Keratinocyte (primary cell): ENCODE results near the gene GPX5. TPM values are rescaled to one million over a fixed set of nuclear protein-coding genes. Genes with fewer than 3 reads are reported as not detected.

Source experiments
- DNase-seq: peaks from one replicate; pipeline ENCODE4 v3.0.0-alpha.2; 2011; ENCODE audit warnings: low read depth, missing footprints, low spot score
- FAIRE-seq: peaks from 2 replicates; lab custom pipeline; 2011; peaks lifted over from hg19 to GRCh38; lab: Jason Lieb, UNC
- H2AFZ ChIP-seq: 2 replicates; pipeline ENCODE4 v1.6.0; 2012; ENCODE audit warnings: low read length, control low read depth, inconsistent platforms; ENCODE audit not compliant: control insufficient read depth
- H3K27ac ChIP-seq: 2 replicates; pipeline ENCODE4 v1.5.1; 2011; ENCODE audit warnings: low read length; ENCODE audit not compliant: control insufficient read depth, insufficient read depth
- H3K27me3 ChIP-seq: 3 replicates; pipeline ENCODE4 v1.6.0; 2011; ENCODE audit warnings: low read length; ENCODE audit not compliant: control insufficient read depth, insufficient read depth; ENCODE audit errors: extremely low read depth
- H3K36me3 ChIP-seq, 2 experiments: 2 replicates in 1 of 2; 3 replicates in 1 of 2; pipeline ENCODE4 v1.5.1; 2011; ENCODE audit warnings: low read length in 2 of 2, mild to moderate bottlenecking in 1 of 2; ENCODE audit not compliant: control insufficient read depth in 2 of 2, insufficient read depth in 2 of 2; ENCODE audit errors: extremely low read depth in 1 of 2
- H3K4me1 ChIP-seq: 3 replicates; pipeline ENCODE4 v1.5.1; 2011; ENCODE audit warnings: low read length; ENCODE audit not compliant: control insufficient read depth, insufficient read depth; ENCODE audit errors: extremely low read depth
- H3K4me2 ChIP-seq: 3 replicates; pipeline ENCODE4 v1.6.0; 2011; ENCODE audit warnings: low read depth, low read length; ENCODE audit not compliant: control insufficient read depth, insufficient read depth; ENCODE audit errors: extremely low read depth
- H3K4me3 ChIP-seq, 3 experiments: fragments of 200-600 bp in 1 of 3; sonication (generic) in 1 of 3; 2 replicates in 2 of 3; 3 replicates in 1 of 3; pipeline ENCODE4 v1.5.1; 2011 to 2016; ENCODE audit warnings: low read length in 3 of 3, mild to moderate bottlenecking in 3 of 3, control low read depth in 2 of 3, inconsistent platforms in 1 of 3, low read depth in 1 of 3, mixed read lengths in 1 of 3, mixed run types in 1 of 3, moderate library complexity in 1 of 3; ENCODE audit not compliant: control insufficient read depth in 2 of 3, insufficient read depth in 2 of 3; ENCODE audit errors: extremely low read depth in 1 of 3
- H3K79me2 ChIP-seq: 2 replicates; pipeline ENCODE4 v1.6.0; 2012; ENCODE audit warnings: low read length; ENCODE audit not compliant: control insufficient read depth, insufficient read depth
- H3K9ac ChIP-seq: 3 replicates; pipeline ENCODE4 v1.6.0; 2011; ENCODE audit warnings: low read length; ENCODE audit not compliant: control insufficient read depth, insufficient read depth; ENCODE audit errors: extremely low read depth
- H3K9me1 ChIP-seq: 3 replicates; pipeline ENCODE4 v1.6.0; 2011; ENCODE audit warnings: low read length; ENCODE audit not compliant: control insufficient read depth, insufficient read depth; ENCODE audit errors: extremely low read depth
- H3K9me3 ChIP-seq: 2 replicates; pipeline ENCODE4 v1.5.1; 2012; ENCODE audit warnings: low read depth, low read length; ENCODE audit not compliant: control insufficient read depth
- H4K20me1 ChIP-seq: 3 replicates; pipeline ENCODE4 v1.6.0; 2011; ENCODE audit warnings: low read length; ENCODE audit not compliant: control insufficient read depth, insufficient read depth; ENCODE audit errors: extremely low read depth
- CTCF ChIP-seq, 3 experiments: IDR thresholded peaks in 1 of 3; conservative IDR thresholded peaks in 1 of 3; optimal IDR thresholded peaks in 1 of 3; 2 replicates in 2 of 3; 3 replicates in 1 of 3; pipeline versions ENCODE3 to v1.5.1; 2011; ENCODE audit warnings: low read length in 3 of 3, mild to moderate bottlenecking in 3 of 3, moderate library complexity in 2 of 3, control low read depth in 1 of 3, inconsistent platforms in 1 of 3; ENCODE audit not compliant: insufficient read depth in 2 of 3; ENCODE audit errors: extremely low read depth in 1 of 3
- EZH2 ChIP-seq: IDR thresholded peaks from one replicate; pipeline ENCODE4 v1.6.1; 2012; ENCODE audit warnings: inconsistent platforms, mild to moderate bottlenecking, low read length, moderate library complexity
- dilution Hi-C: fragments of 300-500 bp; cut with MboI; formaldehyde crosslinking; loops from one replicate; pipeline ENCODE4 v1.7.0; 2020; ENCODE audit warnings: low sequenced_read_pairs; ENCODE audit not compliant: extremely low pct_ligation_motif_present
- polyA minus RNA-seq, 3 experiments: library from RNA; depleted of rRNA, polyadenylated mRNA; stranded (reverse); fragments of >200 nt; gene quantifications; 1 replicate in 1 of 3; 2 replicates in 1 of 3; 3 replicates in 1 of 3; pipeline ENCODE4 v1.2.3, GENCODE V29; 2011
- polyA plus RNA-seq, 5 experiments: library from polyadenylated mRNA; depleted of rRNA in 3 of 5; stranded (reverse) in 3 of 5; stranded (forward) in 1 of 5; unstranded in 1 of 5; fragments of >200 nt; gene quantifications; 1 replicate in 1 of 5; 2 replicates in 3 of 5; 3 replicates in 1 of 5; pipeline versions ENCODE4 v1.2.1 to v1.2.3, GENCODE V29; 2011 to 2012; ENCODE audit warnings: missing spikeins in 2 of 5, low read depth in 1 of 5, low replicate concordance in 1 of 5

GPX5 gene
- polyA plus RNA-seq (not detected in 3 replicates), polyA minus RNA-seq (not detected in 3 replicates)
- polyA plus RNA-seq (2011; ENCODE audit: low read depth) = not detected
- polyA plus RNA-seq (2011; cell fraction: cytosol; rRNA removed) = not detected in 2 replicates
- polyA plus RNA-seq (2011; cell fraction: nucleus; rRNA removed) = not detected in 2 replicates
- not detected in 2 replicates for polyA plus RNA-seq (2012; ENCODE audit: low replicate concordance)
- not detected for polyA minus RNA-seq (2011; cell fraction: cytosol; rRNA and poly(A)+ RNA removed)
- polyA minus RNA-seq (2011; cell fraction: nucleus; rRNA and poly(A)+ RNA removed) = not detected in 2 replicates

DNA sequence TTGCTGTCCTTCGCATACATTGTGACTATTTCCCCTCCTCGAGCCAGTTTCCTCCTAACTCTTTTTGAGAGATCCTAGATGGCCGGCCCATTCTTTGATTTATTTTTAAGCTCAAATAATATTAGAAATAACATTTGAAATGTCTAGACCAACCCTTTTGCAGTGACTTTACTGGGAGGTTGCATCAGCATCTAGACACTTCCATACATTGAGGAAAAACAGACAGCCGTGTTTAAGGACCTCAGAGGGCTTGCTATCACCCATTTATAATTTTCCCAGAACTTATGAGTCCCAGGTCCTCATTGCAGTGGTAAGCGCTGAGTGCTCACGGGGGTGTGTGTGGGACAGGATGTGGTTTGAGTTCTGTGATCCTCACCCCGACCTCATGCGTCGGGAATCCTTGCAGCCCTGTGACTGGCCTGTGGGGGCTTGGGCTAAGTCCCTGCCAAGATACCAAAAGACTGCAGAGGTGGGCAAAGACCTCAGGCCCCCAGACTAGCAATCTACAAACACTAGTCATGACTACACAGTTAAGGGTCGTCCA lies at the start of gene GPX5:
TSS of gene GPX5 (plus strand) at position 386 of the 544 bp plus-strand sequence. CDS start at position 519, 133 bp downstream.
- Histone ChIP-seq H3K4me3 (no peak within 1 kb of the TSS), H3K79me2 (no peaks in the 10 kb centered on the region), H3K9me3 (no peaks in the 10 kb centered on the region), H2AFZ (no peak within 1 kb of the TSS), H3K9me1 (no peaks in the 10 kb centered on the region), H3K27ac (no peak within 1 kb of the TSS), H3K27me3 (peaks cover 17% of the 10 kb centered on the region), H3K36me3 (no peaks in the 10 kb centered on the region), H3K4me1 (no peaks in the 10 kb centered on the region), H4K20me1 (no peaks in the 10 kb centered on the region), H3K9ac (no peak within 1 kb of the TSS), H3K4me2 (no peak within 1 kb of the TSS)
- DNase-seq = no peak
- no peak for TF ChIP-seq CTCF (optimal IDR thresholded peaks at IDR 0.05 in 1 of 3, IDR thresholded peaks at IDR 0.05 in 1 of 3, conservative IDR thresholded peaks at IDR 0.05 in 1 of 3; ENCODE audit: extremely low read depth in 1 of 3, insufficient read depth in 2 of 3, low read length in 3 of 3)
- TF ChIP-seq EZH2 = no peak
- dilution Hi-C loops = no loop called here
- no peak for FAIRE-seq

DNA sequence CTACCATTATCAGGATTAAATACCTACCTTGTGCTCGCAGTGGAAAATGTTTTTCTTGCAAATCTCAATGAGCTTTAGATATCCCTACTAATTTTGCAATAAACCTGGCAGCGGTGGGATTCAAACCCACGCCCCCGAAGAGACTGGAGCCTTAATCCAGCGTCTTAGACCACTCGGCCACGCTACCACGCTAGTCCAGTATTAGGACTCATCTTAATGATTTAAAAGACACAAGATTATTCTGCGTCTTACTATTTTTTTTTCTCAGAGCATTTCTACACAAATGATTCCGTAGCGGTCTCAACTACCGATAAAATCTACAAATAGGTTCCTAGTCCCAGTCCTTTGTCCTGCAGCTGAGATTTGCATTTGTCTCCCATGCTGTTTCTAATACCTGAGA lies 47.2 kb upstream of the GPX5 start:
- H3K79me2 ChIP-seq = no peaks in the 10 kb centered on the region
- H3K27ac ChIP-seq = no peak overlapping the region
- DNase-seq (no peak), FAIRE-seq (no peak)
- no peak overlapping the region for H2AFZ ChIP-seq
- TF ChIP-seq EZH2 (no peak), CTCF (optimal IDR thresholded peaks at IDR 0.05 in 1 of 3, IDR thresholded peaks at IDR 0.05 in 1 of 3, conservative IDR thresholded peaks at IDR 0.05 in 1 of 3; ENCODE audit: extremely low read depth in 1 of 3, insufficient read depth in 2 of 3, low read length in 3 of 3) (no peak)
- H3K27me3 ChIP-seq = peaks cover 27% of the 10 kb centered on the region
- no peak overlapping the region for H3K4me2 ChIP-seq
- no peaks in the 10 kb centered on the region for H4K20me1 ChIP-seq
- H3K9me1 ChIP-seq = no peaks in the 10 kb centered on the region
- dilution Hi-C loops = no loop called here
- H3K9me3 ChIP-seq = no peaks in the 10 kb centered on the region
- H3K4me3 ChIP-seq = no peak overlapping the region
- H3K4me1 ChIP-seq = no peaks in the 10 kb centered on the region
- no peaks in the 10 kb centered on the region for H3K36me3 ChIP-seq
- H3K9ac ChIP-seq = no peak overlapping the region
